HUES6 (cell line): Measurements from ENCODE around the gene ARHGAP21.

Source experiments
- H3K27ac ChIP-seq: 2 replicates; pipeline ENCODE4 v1.7.0; 2013; ENCODE audit warnings: low read depth, mild to moderate bottlenecking, low read length, inconsistent platforms
- H3K27me3 ChIP-seq: 2 replicates; pipeline ENCODE4 v1.6.1; 2013; ENCODE audit warnings: low read length; ENCODE audit not compliant: control insufficient read depth, insufficient read depth
- H3K36me3 ChIP-seq: 2 replicates; pipeline ENCODE4 v1.6.1; 2013; ENCODE audit warnings: low read length; ENCODE audit not compliant: control insufficient read depth, insufficient read depth
- H3K4me1 ChIP-seq: 2 replicates; pipeline ENCODE4 v1.6.1; 2013; ENCODE audit warnings: low read length; ENCODE audit not compliant: control insufficient read depth, insufficient read depth
- H3K4me3 ChIP-seq: 2 replicates; pipeline ENCODE4 v1.5.1; 2013; ENCODE audit warnings: low read depth, low read length
- H3K9ac ChIP-seq: one replicate; pipeline ENCODE4 v1.6.1; 2013; ENCODE audit warnings: mild to moderate bottlenecking, low read length
- H3K9me3 ChIP-seq: 2 replicates; pipeline ENCODE4 v1.6.1; 2013; ENCODE audit warnings: low read depth, low read length; ENCODE audit not compliant: control insufficient read depth, insufficient read depth

The ARHGAP21 gene

GRCh38 chr10:24571870-24572450 lies 151.7 kb downstream of the ARHGAP21 start:
- Histone ChIP-seq H3K9me3 (0 out of 2 replicates have a peak, but pooled peaks cover 3% of the 10 kb centered on the region), H3K4me1 (no peaks in the 10 kb centered on the region), H3K36me3 (no peaks in the 10 kb centered on the region), H3K9ac (no peak overlapping the region), H3K27ac (no peak overlapping the region), H3K4me3 (no peak overlapping the region), H3K27me3 (no peaks in the 10 kb centered on the region)

GRCh38 chr10:24570658-24571426 lies 152.8 kb downstream of the ARHGAP21 start:
- no peak overlapping the region for H3K4me3 ChIP-seq
- H3K36me3 ChIP-seq, result no peaks in the 10 kb centered on the region
- H3K4me1 ChIP-seq, result no peaks in the 10 kb centered on the region
- no peaks in the 10 kb centered on the region for H3K27me3 ChIP-seq
- no peak overlapping the region for H3K9ac ChIP-seq
- H3K27ac ChIP-seq, result no peak overlapping the region
- H3K9me3 ChIP-seq, result 0 out of 2 replicates have a peak, but pooled peaks cover 3% of the 10 kb centered on the region

- Histone ChIP-seq H3K9ac (no peak overlapping the region), H3K4me3 (no peak overlapping the region), H3K27ac (no peak overlapping the region), H3K9me3 (0 out of 2 replicates have a peak, but pooled peaks cover 3% of the 10 kb centered on the region), H3K4me1 (no peaks in the 10 kb centered on the region), H3K27me3 (no peaks in the 10 kb centered on the region), H3K36me3 (no peaks in the 10 kb centered on the region)
Observed at GRCh38 chr10:24569828-24570657, 153.6 kb downstream of the ARHGAP21 start.

- no peaks in the 10 kb centered on the region for H3K27me3 ChIP-seq
- H3K36me3 ChIP-seq, result no peaks in the 10 kb centered on the region
- 0 out of 2 replicates have a peak, but pooled peaks cover 3% of the 10 kb centered on the region for H3K9me3 ChIP-seq
- no peak overlapping the region for H3K27ac ChIP-seq
- H3K9ac ChIP-seq, result no peak overlapping the region
- no peak overlapping the region for H3K4me3 ChIP-seq
- H3K4me1 ChIP-seq, result no peaks in the 10 kb centered on the region
Observed at GRCh38 chr10:24569330-24569796, 154.3 kb downstream of the ARHGAP21 start.

- H3K27me3 ChIP-seq, result no peaks in the 10 kb centered on the region
Observed at GRCh38 chr10:24568042-24568441, 155.6 kb downstream of the ARHGAP21 start.

GRCh38 chr10:24561453-24561852 lies 162.2 kb downstream of the ARHGAP21 start:
- no peak overlapping the region for H3K4me3 ChIP-seq
- no peaks in the 10 kb centered on the region for H3K27me3 ChIP-seq
- H3K4me1 ChIP-seq, result peaks cover 3% of the 10 kb centered on the region; the same call in 1 of the 2 replicates
- H3K9ac ChIP-seq, result no peak overlapping the region
- no peaks in the 10 kb centered on the region for H3K36me3 ChIP-seq
- H3K9me3 ChIP-seq, result peaks cover 11% of the 10 kb centered on the region; the same call in 1 of the 2 replicates
- H3K27ac ChIP-seq, result no peak overlapping the region

More at GRCh38 chr10:24568042-24568441, 155.6 kb downstream of the ARHGAP21 start:
- 0 out of 2 replicates have a peak, but pooled peaks cover 3% of the 10 kb centered on the region for H3K9me3 ChIP-seq
- no peaks in the 10 kb centered on the region for H3K4me1 ChIP-seq
- no peak overlapping the region for H3K27ac ChIP-seq
- no peaks in the 10 kb centered on the region for H3K36me3 ChIP-seq
- H3K4me3 ChIP-seq, result no peak overlapping the region
- H3K9ac ChIP-seq, result no peak overlapping the region

- Histone ChIP-seq H3K4me3 (no peak overlapping the region), H3K27me3 (no peaks in the 10 kb centered on the region), H3K36me3 (no peaks in the 10 kb centered on the region), H3K27ac (no peak overlapping the region), H3K9me3 (peaks cover 11% of the 10 kb centered on the region; the same call in 1 of the 2 replicates), H3K4me1 (peaks cover 12% of the 10 kb centered on the region), H3K9ac (no peak overlapping the region)
Observed at GRCh38 chr10:24556750-24557742, 166.6 kb downstream of the ARHGAP21 start.

- no peak overlapping the region for H3K4me3 ChIP-seq
- peaks cover 20% of the 10 kb centered on the region for H3K4me1 ChIP-seq
Observed at GRCh38 chr10:24556126-24556749, 167.4 kb downstream of the ARHGAP21 start.

GRCh38 chr10:24554036-24554435 lies 169.7 kb downstream of the ARHGAP21 start:
- no peak overlapping the region for H3K27ac ChIP-seq
- H3K4me3 ChIP-seq, result no peak overlapping the region
- peaks cover 24% of the 10 kb centered on the region for H3K4me1 ChIP-seq
- H3K27me3 ChIP-seq, result no peaks in the 10 kb centered on the region
- H3K9me3 ChIP-seq, result no peaks in the 10 kb centered on the region
- no peaks in the 10 kb centered on the region for H3K36me3 ChIP-seq
- H3K9ac ChIP-seq, result no peak overlapping the region

More at GRCh38 chr10:24556126-24556749, 167.4 kb downstream of the ARHGAP21 start:
- Histone ChIP-seq H3K27me3 (no peaks in the 10 kb centered on the region), H3K9ac (no peak overlapping the region), H3K9me3 (peaks cover 11% of the 10 kb centered on the region; the same call in 1 of the 2 replicates), H3K27ac (no peak overlapping the region), H3K36me3 (no peaks in the 10 kb centered on the region)
